ENCODE results near the gene OR7A10.
A peak's percentile ranks its signal among the peaks of the same experiment; 100 is the strongest.

OR7A10 gene

DNA sequence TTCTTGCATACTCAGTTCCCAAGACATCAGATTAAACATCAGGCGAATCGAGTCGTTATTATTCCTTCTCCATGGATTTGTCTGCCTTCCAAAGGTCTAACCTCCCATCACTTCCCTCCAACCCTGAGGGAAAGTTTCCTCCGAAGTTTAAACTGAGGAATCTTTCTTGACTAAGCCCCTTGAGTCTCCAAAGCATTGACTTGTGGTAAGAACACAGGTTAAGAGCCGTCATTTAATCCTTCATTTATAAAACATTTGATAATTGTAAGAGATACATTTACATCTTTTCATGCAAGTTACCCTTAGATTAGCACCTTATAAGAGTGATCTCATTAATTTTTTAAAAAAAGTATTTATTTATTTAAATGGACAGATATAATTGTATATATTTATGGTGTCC lies at the start of gene OR7A10:
Gene OR7A10, minus strand, starts transcription at position 101 of the 400 bp plus-strand sequence. CDS start 7,045 bp downstream, outside the sequence.
- DNase-seq: no peak

DNA sequence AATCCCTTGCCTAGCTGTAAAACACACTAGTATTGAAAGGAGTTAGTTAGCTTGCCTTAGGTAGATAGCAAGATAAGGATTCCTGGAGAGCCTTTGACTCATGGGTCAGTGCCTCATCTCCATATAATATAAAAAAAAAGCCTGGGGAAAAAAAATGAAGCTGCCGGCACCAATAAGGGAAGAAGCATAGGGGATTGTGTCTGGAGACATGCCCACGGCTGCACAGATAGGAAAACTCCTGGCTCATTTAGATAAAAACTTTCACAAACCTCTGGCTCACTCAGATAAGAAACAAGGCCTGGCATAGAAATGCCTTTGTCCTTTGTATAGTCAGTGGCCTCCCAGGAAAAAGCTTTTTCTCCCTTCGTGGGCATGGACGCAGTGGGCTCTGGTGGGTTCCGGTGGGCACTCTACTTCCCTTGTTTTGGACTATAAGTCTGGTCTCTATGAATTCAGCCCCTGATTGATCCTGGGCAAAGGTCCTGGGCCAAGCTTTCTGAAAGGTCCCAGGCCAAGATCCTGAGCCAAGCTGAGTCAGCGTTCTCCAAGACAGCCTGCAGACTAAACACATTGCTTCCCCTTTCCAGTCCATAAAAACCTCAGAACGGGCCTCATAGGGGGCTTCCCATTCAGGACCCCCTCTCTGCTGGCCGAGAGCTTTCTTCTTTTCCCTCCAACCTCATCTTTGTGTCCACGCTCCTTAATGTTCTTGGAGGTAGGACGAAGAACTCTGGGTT lies 42.1 kb upstream of the OR7A10 start:
- DNase-seq: no peak

DNA sequence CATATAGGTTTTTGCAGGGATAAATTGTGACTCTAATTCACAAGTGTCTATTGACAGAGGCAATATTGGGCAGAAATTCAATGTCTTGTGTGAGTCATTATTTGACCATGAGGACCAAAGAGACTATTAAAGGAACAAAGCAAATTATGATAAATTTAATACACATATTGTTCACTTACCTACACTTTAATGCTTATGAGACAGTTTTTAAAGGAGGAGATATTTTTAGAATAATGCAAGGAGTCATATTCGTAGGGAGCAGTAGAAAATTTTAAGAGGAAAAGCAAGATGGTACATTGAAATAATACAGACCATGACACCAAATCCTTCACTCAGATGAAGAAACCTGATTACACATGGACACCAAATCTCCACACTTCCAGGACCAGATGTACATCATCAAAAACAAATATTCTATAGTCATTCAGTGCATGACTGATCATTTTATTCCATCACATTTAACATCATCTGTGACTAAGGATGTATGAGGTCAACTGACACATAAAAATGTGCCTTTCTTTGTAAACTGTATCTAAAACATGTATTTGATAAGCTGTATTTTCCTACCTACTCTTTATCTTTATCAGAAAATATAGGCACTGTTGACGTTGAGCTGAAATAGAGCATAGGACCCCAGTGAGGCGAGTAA lies 41.4 kb upstream of the OR7A10 start:
- no peak for DNase-seq

DNA sequence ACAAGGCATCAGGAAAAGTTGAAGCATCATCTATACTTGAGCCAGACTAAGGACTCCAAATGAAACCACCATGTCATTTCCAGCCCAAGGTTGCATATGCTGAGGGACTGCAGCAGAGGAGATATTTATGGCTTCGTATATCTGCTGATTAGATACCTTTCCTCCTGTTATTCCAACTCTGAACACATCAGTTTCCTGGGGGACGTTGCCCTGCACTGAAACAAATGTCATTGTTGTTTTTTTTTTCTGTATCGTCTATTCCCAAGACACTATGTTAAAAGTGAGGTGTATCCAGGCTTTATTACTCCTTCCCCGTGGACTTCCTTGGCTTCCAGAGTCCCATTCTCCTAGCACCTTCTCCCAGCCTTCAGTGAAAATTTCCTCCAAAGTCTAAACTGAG lies 37.3 kb upstream of the OR7A10 start, which contains the start of gene OR7A17:
Gene OR7A17, minus strand, starts transcription at position 101 of the 400 bp plus-strand sequence. CDS start 4,777 bp downstream, outside the sequence.
- no peak for DNase-seq

DNA sequence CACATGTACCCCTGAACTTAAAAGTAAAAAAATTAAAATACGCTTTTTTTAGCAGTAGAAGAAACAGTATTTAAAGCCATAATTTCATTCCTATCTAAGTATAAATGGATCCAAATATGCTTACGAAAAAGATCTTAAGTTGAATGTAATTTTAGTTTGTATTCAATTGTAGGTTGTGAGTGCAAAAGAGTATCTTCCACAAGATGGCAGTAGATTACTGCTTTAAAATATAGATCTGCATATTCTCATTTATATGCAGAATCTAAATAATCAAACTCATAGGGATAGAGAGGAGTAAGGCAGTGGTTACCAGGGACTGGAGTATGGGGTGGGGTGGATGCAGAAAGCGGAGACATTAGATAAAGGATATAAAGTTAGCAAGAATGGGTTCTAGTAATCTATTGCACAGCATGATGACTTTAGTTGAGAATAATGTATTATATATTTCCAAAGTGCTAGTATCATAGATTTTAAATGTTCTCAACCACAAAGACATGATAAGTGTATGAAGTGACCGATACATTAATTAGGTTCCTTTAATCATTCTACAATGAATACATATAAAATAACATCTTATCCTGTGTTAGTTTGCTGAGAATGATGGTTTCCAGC lies 23.0 kb upstream of the OR7A10 start:
- peak; percentile 43 for DNase-seq

DNA sequence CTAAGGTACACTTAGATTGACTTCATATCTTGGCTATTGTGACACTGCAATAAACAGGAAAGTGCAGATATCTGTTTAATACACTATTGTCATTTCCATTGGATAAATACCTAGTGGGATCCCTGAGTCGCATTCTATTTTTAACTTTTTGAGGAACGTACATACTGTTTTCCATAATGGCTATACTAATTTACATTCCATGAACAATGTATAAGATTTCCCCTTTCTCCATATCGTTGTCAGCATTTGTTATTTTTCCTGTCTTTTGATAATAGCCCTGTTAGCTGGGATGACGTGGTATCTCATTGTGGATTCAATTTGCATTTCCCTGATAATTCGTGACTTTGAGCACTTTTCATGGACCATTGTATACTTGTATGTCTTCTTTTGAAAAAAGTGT lies 19.8 kb upstream of the OR7A10 start:
- DNase-seq: no peak

DNA sequence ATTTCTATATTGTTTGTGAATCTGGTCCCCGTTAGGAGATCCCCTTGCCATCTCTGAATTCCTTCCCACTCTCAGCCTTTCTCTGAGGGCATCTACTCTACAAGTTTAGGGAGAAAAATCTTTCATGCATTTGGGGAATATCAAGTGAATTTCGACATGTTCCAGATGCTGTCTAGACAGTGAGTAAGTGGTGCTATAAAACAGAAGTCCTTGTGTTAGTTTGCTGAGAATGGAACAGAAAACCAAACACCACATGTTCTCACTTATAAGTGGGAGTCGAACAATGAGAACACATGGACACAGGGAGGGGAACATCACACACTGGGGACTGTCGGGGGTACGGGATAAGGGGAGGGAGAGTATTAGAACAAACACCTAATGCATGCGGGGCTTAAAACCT lies 5.1 kb downstream of the OR7A10 start:
- no peak for DNase-seq

DNA sequence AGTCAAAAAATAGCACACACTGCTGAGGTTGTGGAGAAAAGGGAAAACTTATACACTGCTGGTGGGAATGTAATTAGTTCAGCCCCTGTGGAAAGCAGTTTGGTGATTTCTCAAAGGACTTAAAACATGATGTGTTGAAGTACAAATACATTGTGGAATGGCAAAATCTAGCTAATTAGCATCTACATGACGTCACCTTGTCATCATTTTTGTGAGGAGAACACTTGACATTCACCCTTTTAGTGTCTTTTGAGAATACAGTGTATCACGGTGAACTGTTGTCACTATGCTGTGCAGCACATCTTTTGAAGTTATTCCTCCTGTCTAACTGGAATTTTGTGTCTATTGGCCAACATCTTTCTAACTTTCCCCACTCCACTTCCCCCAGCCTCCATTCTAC lies 5.6 kb downstream of the OR7A10 start:
- no peak for DNase-seq

DNA sequence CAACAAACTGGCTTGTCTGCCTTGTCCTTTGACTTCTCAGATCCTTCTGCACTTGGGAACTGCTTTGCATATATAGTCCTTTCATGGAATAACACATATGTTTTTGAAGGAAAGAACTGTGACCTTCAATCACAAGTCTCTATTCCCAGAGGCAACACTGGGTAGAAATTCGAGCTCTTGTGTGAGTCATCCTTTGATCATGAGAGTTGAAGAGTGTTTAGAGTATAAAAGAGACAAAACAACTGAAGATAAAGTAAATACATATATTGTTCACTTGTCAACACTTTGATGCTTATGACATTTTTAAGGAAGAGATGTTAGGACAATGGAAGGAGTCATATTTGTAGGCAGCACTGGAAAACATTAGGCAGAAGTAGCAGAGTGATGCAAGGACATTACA lies 8.5 kb downstream of the OR7A10 start:
- DNase-seq: no peak

DNA sequence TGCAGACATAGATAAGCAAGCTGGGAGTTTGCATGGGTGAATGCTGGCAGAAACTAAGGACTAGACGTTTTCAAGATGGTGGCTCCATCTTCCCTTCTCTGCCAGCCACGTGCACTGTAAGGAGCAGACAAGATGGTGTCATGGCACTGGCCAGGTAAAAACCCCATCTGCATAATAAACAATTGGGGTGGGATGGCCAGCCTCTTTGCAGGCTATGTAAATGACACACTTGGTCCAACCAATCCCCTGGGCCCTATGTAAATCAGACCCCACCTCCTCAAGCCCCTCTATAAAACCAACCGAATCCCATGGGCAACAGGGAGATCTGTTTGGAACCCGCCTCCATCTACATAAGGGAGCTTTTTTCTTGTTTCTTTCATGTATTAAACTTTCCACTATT lies 11.3 kb downstream of the OR7A10 start:
- DNase-seq: no peak

DNA sequence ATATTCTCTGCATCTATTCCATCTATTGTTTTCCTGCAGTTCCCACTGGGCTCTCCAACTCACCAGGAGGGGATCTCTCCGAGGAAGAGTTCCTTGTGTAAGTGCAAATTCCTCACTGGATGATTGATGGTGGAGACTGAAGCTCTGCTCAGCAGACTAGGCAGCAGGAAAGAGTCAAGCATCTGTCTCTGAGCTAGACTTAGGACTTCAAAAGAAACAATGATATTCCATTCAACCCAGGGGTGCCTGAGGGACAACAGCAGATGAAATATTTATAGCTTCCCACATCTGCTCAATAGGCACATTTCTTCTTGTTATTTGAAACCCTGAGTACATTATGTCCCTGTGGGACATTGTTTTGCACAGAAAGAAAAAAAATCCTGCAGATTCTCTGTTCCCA lies 13.7 kb downstream of the OR7A10 start, which contains the start of the genes OR7A5 and OR7C1:
Gene OR7A5, minus strand, starts transcription at position 175 of the 400 bp plus-strand sequence. CDS start 6,944 bp downstream, outside the sequence.
Gene OR7C1, minus strand, starts transcription at position 175 of the 400 bp plus-strand sequence. CDS start 35,049 bp downstream, outside the sequence.
- DNase-seq: no peak

DNA sequence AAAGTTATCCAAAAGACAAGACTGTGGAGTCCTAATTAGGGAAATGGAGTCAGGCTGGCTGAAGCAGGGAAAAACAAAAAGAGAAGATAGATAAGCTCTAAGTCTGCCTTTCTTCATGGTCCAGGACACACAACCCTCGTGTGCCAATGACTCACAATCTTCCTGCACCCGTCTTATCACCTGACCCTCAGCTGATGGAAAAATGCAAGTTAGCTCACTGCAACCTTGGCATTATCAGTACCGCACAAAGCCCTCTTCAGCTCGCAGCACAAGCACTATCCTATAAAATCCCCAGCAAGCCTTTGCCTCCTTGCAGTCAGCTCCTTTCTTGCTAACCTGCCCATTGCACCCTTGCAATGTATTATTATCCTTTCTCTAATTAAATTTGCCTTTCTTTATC lies 18.0 kb downstream of the OR7A10 start:
- DNase-seq: no peak

DNA sequence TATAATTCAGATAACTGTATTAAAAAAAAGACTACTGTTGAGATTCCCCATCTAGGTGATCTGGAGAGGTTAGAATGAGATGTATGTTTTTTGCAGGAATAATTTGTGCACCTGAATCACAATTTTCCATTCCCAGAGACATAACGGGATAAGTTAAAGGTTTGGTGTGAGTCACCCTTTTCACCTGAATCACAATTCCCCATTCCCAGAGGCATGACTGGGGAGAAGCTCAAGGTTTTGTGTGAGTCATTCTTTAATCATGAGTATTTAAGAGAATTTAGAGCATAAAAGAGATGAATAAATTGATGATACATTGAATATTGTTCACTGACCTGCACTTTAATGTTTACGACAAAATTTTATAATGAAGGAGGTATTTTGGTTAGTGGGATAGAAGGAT lies 22.7 kb downstream of the OR7A10 start:
- no peak for DNase-seq

DNA sequence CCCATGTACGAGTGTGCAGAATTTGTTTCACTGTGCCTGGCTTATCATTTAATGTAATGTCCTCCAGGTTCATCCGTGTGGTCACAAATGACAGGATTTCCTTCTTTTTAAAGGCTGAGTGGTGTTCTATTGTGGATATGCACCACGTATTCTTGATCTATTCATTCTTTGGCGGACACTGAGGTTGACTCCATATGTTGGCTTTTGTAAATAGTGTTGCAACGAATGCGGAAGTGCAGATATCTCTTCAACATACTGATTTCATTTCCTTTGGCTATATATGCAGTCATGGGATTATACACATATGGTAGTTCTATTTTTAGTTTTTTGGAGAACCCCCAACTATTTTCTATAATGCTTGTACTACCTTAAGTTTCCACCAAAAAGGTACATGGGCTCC lies 26.8 kb downstream of the OR7A10 start:
- peak; percentile 87 for DNase-seq

DNA sequence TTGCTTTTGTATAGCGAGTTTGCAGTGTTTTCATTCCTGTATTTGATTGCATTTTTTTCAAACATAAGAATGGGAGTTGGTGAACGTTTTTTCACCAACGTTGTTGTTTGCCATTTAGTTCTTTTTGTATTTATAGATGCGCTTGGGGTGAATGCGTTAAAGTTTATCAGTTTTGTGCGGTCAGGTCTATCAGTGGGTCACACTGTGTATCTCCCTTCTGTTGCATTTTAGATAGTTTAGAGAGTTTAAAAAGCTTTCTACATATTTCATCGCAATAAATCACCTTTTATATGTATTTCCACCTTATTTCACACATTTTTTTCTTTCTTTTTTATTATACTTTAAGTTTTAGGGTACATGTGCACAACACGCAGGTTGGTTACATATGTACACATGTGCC lies 30.1 kb downstream of the OR7A10 start:
- DNase-seq: no peak

DNA sequence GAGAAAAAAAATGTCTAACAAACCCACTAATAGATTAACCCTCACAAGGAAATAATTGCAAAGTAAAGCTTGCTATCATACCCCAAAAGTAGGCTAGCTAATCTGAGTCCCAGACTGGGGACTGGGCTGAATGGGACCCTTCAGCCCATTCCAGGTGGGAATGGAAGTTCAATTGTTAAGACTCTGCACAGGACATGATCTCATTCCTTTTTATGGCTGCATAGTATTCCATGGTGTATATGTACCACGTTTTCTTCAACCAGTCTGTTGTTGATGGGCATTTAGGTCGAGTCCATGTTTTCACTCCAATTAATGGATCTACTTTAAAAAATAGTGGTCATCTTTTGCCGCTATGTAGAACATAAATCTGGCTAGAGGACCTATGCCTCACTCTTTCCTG lies 31.7 kb downstream of the OR7A10 start:
- no peak for DNase-seq

DNA sequence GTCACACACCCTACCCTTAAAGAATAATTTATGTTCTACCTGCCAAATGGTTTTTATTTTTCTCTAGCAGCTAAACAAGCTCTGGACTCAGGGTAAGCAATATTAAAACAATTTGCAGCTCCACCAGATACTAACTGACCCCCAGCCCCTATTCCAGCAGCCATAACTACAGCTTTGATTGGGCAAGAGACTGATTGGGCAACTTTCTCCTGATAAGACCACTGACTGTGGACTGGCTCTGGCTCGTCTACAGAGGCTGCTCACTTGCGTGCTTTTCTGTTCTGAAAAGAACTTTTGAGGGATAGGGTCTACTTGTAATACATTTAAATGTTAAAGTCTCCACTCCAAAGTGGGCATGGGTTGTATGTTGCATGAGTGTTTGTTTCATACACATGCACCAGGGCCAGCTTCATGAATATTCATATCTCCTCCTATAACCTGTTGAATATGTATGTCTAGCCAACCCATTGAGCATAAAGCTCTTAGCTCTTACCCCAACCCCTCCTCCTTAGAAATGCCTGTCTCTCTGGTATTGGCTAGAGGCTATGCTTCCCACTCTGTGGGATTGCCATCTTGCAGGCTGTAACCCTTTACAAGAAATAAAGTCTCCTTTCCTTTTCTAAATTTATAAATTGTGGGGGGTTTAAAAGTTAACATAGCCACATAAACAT lies 33.6 kb downstream of the OR7A10 start:
- no peak for DNase-seq

DNA sequence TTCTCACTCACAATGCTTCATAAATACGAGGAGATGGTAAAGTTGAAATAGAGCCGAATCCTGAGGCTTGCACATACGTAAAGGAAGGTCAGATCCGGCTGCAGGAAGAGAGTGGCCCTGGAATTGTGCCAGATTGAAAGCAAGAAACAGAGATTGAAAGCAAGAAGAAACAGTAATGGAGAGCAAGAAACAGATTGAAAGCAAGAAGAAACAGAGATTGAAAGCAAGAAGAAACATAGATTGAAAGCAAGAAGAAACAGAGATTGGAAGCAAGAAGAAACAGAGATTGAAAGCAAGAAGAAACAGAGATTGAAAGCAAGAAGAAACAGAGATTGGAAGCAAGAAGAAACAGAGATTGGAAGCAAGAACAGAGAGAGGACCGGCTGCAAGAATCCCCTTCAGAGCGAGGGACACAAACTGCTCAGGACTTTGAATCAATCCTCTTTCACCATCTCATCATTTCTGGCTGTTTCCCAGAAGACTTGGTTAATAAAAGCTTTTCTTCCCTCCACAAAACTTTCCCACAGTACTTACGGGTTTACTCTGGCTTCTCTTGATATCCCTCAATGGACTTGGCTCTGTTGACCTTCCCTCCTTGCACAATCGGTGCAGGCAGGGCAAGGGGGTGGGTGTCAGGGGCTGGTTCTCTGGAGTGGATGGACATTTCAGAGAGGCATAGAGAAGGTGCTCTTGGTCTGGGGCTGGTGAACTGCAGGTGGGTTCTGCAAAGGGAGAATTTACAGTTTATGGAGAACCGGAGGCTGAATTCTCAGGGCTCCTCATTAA lies 39.3 kb downstream of the OR7A10 start:
- DNase-seq: no peak

DNA sequence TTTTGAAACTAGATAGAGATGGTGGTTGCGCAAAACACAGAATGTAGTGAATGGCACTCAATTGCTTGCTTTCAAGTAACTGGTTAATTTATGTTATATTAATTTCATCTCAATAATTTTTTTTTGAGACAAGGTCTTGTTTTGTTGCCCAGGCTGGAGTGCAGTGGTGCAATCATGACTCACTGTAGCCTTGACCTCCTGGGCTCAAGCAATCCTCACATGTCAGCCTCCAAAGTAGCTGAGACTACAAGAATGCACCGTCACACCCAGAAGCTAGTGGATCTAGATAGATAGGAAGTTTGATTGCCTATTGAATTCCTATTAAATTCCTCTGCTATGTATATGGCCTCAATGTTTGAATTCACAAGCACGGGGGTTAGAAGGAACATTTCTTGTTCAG lies 44.0 kb downstream of the OR7A10 start:
- DNase-seq: no peak

DNA sequence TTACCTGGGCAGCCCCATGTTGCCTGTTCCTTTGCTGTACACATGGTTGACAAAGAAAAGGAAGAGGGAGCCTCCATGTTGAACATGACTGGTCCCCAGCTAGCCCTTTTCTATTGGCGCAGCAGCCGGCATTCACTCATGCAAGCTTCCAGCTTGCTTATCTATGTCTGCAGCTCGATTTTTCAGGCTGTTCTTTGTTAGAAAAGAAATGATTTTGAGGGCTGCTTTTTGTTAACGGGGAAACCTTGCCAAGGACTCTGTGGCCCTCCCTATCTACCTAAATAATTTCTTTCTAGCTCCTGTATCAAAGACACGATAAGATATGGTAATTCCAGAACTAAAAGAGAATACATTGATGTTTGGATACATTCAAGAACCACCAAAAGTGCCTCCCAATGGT lies 50.0 kb downstream of the OR7A10 start:
- DNase-seq: no peak

DNA sequence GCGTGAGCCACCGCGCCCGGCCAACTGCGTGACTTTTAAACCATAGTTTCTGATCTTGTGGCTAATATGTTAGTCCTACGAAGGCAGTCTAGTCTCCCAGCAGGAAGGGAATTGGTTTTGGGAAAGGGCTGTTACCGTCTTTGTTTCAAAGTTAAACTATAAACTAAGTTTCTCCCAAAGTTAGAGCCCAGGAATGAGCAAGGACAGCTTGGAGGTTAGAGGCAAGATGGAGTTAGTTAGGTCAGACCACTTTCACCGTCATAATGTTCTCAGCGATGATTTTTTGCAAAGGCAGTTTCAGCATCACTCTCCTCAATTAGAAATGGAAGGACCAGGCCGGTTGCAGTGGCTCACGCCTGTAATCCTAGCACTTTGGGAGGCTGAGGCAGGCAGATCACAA lies 52.7 kb downstream of the OR7A10 start:
- DNase-seq: no peak

DNA sequence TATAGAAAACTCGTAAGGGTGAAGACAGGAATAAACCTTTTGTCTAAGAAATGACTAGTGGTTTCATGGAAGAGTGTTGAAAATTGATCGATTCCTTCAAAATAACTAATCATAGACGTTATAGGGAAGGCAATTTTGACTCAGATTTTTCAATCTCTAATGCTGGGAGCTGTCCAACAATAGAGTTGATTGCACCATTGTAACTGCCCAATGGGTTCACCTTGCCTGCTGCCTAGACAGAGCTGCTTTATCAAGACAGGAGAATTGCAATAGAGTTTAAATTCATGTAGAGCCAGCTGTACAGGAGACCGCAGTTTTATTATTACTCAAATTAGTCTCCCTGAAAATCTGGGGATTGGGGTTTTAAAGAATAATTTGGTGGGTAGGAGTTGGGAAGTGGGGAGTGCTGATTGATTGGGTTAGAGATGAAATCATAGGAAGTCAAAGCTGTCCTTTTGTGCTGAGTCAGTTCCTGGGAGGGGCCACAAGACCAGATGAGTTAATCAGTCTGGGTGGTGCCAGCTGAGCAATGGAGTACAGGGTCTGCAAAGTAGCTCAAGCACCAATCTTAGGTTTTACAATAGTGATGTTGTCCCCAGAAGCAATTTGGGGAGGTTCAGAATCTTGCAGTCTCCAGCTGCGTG lies 53.5 kb downstream of the OR7A10 start:
- DNase-seq: peak; percentile 33

Measured in MV-4-11 (cell line).